ENCODE results near the gene PPIL3. TPM values are rescaled to one million over a fixed set of nuclear protein-coding genes. Genes with fewer than 3 reads are reported as not detected.

PPIL3 gene
- total and polyA plus RNA-seq, 9 donors = 26.1 to 76.0 (median 42.4) TPM

Other genes starting within 250 kb of the PPIL3 start
- 139 TPM for gene BZW1, start 77.2 kb downstream of the PPIL3 start, total RNA-seq
- gene BZW1, start 77.2 kb downstream of the PPIL3 start, polyA plus RNA-seq (ENCODE audit: insufficient read depth in 1 of 8, insufficient read length in 8 of 8, low replicate concordance in 1 of 8) = 100 to 1,000 TPM in 7 of 8 donors, 10 to 100 TPM in 1; 84.7 to 193 (median 131) TPM
- gene CLK1, start 24.4 kb downstream of the PPIL3 start, total RNA-seq = 122 TPM
- gene CLK1, start 24.4 kb downstream of the PPIL3 start, polyA plus RNA-seq (ENCODE audit: insufficient read depth in 1 of 8, insufficient read length in 8 of 8, low replicate concordance in 1 of 8) = 100 to 1,000 TPM; 112 to 179 (median 127) TPM
- 20.6 TPM for gene NIF3L1, start 294 bp upstream of the PPIL3 start, total RNA-seq
- gene NIF3L1, start 294 bp upstream of the PPIL3 start, polyA plus RNA-seq (ENCODE audit: insufficient read depth in 1 of 8, insufficient read length in 8 of 8, low replicate concordance in 1 of 8) = 10 to 100 TPM; 17.2 to 24.0 (median 19.7) TPM
- gene ORC2, start 74.6 kb upstream of the PPIL3 start, total RNA-seq = 14.3 TPM
- gene ORC2, start 74.6 kb upstream of the PPIL3 start, polyA plus RNA-seq (ENCODE audit: insufficient read depth in 1 of 8, insufficient read length in 8 of 8, low replicate concordance in 1 of 8) = 10 to 100 TPM; 11.4 to 17.5 (median 13.3) TPM
- gene HYCC2, start 182.6 kb upstream of the PPIL3 start, total RNA-seq = 7.8 TPM
- 1 to 10 TPM; 4.9 to 8.4 (median 6.8) TPM for gene HYCC2, start 182.6 kb upstream of the PPIL3 start, polyA plus RNA-seq (ENCODE audit: insufficient read depth in 1 of 8, insufficient read length in 8 of 8, low replicate concordance in 1 of 8)
- gene NDUFB3, start 182.9 kb upstream of the PPIL3 start, total RNA-seq = 112 TPM
- gene NDUFB3, start 182.9 kb upstream of the PPIL3 start, polyA plus RNA-seq (ENCODE audit: insufficient read depth in 1 of 8, insufficient read length in 8 of 8, low replicate concordance in 1 of 8) = 100 to 1,000 TPM in 1 of 8 donors, 10 to 100 TPM in 7; 72.7 to 105 (median 90.7) TPM
- 48.9 TPM for gene CFLAR, start 227.1 kb upstream of the PPIL3 start, total RNA-seq
- 10 to 100 TPM; 27.4 to 47.6 (median 31.4) TPM for gene CFLAR, start 227.1 kb upstream of the PPIL3 start, polyA plus RNA-seq (ENCODE audit: insufficient read depth in 1 of 8, insufficient read length in 8 of 8, low replicate concordance in 1 of 8)